Gastrocnemius medialis (tissue), 4 donors: ENCODE data around the gene ELF5.

Source experiments
- POLR2A ChIP-seq, 2 donors: fragments of 450-650 bp; IDR thresholded peaks; one replicate each; pipeline ENCODE4 v1.6.1; 2017; ENCODE audit warnings: antibody characterized with exemption in 2 of 2, mild to moderate bottlenecking in 2 of 2, moderate library complexity in 2 of 2
- TF ChIP-seq, protein P1 (sequence below), 5 experiments: fragments of 450-650 bp in 3 of 5; fragments of 200-600 bp in 2 of 5; sonication (generic) in 2 of 5; IDR thresholded peaks in 4 of 5; conservative IDR thresholded peaks in 1 of 5; 1 replicate in 4 of 5; 2 replicates in 1 of 5; pipeline ENCODE4 v1.5.1; 2016 to 2019; ENCODE audit warnings: antibody characterized with exemption in 5 of 5, mild to moderate bottlenecking in 3 of 5, moderate library complexity in 3 of 5

DNA sequence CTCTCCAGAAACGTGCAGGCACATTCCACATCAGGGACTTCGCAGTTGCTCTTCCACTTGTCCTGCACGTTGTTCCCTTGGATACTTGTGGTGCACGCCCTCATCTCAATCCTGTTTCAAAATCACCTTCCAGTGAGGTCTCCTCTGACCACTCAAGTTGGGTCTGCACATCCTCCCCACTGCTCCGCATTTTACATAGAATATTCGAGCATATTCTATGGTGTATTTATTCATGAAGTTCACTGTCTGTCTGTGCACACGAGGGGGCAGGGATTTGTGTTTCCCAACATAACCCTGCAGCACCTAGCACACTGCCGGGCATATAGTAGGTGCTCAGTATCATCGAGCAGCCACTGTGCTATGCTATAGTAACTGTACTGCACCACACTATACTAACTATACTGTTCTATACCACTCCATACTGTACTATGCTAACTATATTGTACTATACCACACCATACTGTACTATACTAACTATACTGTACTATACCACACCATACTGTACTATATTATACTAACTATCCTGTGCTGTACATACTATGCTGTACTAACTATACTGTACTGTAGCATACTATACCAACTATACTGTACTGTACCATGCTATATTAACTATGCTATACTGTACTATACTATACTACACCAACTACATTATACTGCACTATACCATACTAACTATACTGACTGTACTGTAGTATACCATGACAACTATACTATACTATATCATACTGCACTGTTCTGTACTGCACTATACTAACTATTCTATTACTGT, 30.3 kb downstream of the ELF5 start:
- TF ChIP-seq, protein P1, sequence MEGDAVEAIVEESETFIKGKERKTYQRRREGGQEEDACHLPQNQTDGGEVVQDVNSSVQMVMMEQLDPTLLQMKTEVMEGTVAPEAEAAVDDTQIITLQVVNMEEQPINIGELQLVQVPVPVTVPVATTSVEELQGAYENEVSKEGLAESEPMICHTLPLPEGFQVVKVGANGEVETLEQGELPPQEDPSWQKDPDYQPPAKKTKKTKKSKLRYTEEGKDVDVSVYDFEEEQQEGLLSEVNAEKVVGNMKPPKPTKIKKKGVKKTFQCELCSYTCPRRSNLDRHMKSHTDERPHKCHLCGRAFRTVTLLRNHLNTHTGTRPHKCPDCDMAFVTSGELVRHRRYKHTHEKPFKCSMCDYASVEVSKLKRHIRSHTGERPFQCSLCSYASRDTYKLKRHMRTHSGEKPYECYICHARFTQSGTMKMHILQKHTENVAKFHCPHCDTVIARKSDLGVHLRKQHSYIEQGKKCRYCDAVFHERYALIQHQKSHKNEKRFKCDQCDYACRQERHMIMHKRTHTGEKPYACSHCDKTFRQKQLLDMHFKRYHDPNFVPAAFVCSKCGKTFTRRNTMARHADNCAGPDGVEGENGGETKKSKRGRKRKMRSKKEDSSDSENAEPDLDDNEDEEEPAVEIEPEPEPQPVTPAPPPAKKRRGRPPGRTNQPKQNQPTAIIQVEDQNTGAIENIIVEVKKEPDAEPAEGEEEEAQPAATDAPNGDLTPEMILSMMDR (IDR thresholded peaks at IDR 0.05 in 4 of 5, conservative IDR thresholded peaks at IDR 0.05 in 1 of 5) = no peak
- TF ChIP-seq POLR2A (IDR thresholded peaks at IDR 0.05) = no peak
